Fibroblast of skin of scalp (primary cell): Measurements from ENCODE around the gene LIX1. TPM values are rescaled to one million over a fixed set of nuclear protein-coding genes. Genes with fewer than 3 reads are reported as not detected.
"Not testable (repeated sequence)": the region's sequence is repeated elsewhere in the genome, so short reads cannot be mapped to it uniquely, and the experiment has no call there.

Experiments used
- DNase-seq: peaks from one replicate; pipeline ENCODE4 v3.0.0-alpha.2; 2013
- polyA plus RNA-seq, 2 experiments: library from polyadenylated mRNA; unstranded; fragments of 120-200 nt; gene quantifications; one replicate each; pipeline ENCODE4 v1.2.1, GENCODE V29; 2013; ENCODE audit not compliant: insufficient read length in 2 of 2

The LIX1 gene
- not detected for polyA plus RNA-seq (2013, experiment 1 of 2; ENCODE audit: insufficient read length)
- polyA plus RNA-seq (2013, experiment 2 of 2; ENCODE audit: insufficient read length) = 0.36 TPM

GRCh38 chr5:97142521-97143254 is at the start of gene LIX1:
Gene LIX1, minus strand, starts transcription at chr5:97142611. Its CDS starts 35 bp downstream, at chr5:97142576.
- peak; percentile 50 for DNase-seq

DNA sequence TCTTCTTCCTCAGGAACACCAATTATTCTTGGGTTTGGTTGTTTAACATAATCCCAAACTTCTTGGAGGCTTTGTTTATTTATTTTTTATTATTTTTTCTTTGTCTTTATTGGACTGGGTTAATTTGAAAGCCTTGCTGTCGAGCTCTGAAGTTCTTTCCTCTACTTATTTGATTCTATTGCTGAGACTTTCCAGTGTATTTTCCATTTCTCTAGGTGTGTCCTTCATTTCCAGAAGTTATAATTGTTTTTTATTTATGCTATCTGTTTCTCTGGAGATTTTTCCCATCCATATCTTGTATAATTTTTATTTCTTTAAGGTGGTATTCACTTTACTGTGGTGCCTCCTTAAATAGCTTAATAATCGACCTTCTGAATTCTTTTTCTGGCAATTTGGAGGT is 49.5 kb upstream of the LIX1 start:
- DNase-seq = no peak

- DNase-seq = not testable (repeated sequence)
Observed at GRCh38 chr5:97189523-97189922, 47.1 kb upstream of the LIX1 start.

- no peak for DNase-seq
Observed at GRCh38 chr5:97183930-97184213, 41.5 kb upstream of the LIX1 start.

GRCh38 chr5:97183100-97183929 is 40.9 kb upstream of the LIX1 start, which contains the start of gene RIOK2:
Gene RIOK2, minus strand, starts transcription at chr5:97183247. Its CDS starts 56 bp downstream, at chr5:97183191.
- peak; percentile 97 for DNase-seq

DNA sequence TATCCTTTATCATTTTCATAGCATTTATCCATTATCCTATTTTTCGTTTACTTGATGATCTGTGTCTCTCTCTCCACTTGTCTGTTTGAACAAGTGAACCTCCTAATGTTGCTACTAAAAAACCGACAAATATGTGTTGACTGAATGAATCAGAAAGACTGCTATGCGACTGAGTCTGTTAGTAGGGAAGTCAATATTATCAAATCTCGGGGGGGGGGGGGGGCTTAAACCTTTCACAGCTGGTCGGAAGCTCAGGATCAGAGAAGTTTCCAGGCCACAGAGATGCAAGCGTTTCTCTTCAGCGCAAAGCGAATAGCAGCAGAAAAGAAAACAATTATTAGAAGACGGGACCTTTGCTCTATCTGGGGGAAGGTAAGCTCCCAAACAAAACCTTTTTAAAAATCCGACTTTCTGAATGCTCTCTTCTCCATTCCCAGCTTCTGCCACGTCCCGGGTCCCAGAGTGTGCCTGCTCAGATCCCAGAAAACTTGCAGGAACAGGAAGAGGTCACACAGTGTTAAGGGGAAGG is 40.2 kb upstream of the LIX1 start:
- DNase-seq = peak; percentile 18

DNA sequence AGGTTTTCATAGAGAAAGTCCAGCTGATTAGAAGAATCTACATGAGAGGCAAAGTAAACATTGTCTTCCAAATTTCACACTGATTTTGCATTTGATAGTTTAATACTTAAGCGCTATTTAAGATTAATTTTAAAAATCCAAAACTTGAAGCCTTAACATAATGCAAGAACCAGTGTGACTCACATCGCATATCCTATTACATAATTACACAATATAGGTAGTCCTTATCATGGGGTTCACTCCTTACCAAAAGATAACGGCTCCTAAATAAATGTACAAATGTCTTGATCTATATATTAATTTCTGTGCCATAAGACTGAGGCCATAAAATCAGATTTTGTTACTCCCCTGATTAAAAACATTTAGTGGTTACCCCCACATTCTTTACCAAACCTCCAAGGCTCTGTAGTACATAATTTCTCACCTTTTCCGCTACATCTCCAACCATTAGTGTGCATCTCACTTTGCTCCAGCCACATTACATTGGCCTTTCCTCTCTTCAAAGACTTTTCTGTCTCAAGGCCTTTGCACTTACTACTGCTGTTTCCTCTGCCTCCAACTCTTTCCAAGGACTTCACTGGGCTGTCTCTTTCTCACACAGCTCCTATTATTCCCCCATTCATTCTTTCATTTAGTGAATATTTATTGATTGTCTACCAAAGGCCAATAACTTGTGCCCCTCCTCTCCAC is 39.6 kb upstream of the LIX1 start:
- DNase-seq = no peak

- DNase-seq = not testable (repeated sequence)
Observed at GRCh38 chr5:97179457-97179856, 37.0 kb upstream of the LIX1 start.

DNA sequence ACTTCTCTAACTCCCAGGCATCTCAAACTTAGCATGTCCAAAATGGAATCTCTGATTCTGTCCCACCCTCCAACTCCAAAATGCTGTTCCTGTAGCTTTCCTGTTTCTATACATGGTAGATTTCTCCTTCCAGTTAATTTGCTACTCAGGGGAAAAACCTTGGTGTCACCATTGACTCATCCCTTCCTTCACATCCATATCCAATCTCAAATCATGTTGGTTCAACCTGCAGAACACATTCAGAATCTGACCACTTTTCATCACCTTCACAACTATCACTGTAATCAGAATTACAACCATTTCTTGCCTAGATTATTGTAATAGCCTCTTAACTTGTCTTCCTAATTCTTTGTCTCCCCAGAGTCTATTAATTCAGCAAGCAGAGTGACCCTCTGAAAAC is 29.8 kb upstream of the LIX1 start:
- DNase-seq = no peak

GRCh38 chr5:97171703-97172102 is 29.3 kb upstream of the LIX1 start:
- no peak for DNase-seq

DNA sequence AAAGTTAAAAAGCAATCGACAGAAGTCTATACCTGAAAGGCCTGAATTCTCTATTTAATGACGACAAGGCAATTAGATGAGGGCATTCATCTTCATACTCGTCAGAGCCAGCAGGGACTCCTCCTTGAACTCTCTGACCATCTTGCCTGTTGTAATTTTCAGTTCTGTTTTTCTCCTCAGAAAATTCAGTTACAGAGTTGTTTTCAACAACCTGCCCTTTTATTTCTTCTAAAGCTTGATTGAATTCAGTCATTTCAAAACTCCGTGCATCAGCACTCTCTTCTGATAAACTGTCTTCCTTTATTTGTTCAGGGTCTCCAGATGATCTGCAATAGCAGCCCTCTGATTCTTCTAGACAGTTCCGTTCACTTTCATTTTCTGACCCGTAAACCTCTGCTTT is 25.0 kb upstream of the LIX1 start:
- DNase-seq = no peak

- no peak for DNase-seq
Observed at GRCh38 chr5:97165726-97166125, 23.3 kb upstream of the LIX1 start.

DNA sequence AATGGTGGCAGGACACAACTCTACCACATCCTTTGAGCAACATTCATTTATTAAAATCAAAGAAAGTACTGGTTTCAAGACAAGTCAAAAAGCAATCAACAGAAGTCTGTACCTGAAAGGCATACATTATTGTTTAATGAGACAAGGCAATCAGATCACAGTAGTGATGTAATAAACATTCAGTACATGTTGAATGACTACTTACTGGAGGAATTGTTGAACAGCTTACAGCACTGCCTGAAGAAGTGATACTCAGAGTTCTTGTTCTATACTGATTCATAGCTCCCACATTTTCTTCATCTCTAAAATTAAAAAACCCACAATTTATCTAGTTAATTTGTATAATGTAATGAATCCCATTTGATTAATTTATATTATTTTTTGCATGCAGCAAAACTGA is 22.4 kb upstream of the LIX1 start:
- no peak for DNase-seq

GRCh38 chr5:97163790-97164285 is 21.4 kb upstream of the LIX1 start:
- no peak for DNase-seq

DNA sequence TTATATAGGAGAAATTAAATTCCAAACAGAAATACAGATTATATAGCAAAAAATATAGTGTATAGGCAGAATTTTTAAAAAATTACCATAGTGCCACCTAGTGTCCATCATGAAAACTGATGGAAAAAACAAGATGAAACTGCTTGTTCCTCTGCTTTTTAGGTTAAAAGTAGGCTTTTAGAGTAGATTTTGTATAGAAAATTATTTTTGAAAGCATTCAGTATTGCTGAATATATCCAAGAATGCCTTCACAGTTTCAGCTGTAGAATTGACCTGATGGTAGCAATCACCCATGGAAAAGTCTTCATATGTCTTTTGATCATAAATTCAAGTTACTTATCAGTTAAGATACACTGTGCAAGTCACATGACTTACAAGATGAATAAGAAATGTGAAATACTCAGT is 21.0 kb upstream of the LIX1 start:
- DNase-seq = peak; percentile 22

DNA sequence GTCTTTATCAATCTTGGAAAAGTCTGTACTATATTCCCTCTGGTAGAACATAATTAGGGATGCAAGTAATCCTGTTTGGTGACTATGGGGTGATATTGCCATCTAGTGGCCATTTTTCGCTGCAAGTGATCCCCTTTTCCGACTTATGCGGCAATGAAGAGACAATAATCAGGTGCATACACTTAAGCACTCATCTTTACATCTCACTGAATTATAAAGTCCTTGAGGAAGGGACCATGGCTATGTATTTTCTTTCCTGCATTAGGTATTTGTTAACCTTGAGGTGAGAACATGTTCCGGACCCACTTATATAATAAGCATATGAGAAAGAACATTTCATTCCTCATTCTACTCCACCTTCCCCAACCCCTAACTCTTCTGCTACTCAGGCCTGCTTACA is 19.6 kb upstream of the LIX1 start:
- peak; percentile 76 for DNase-seq

- no peak for DNase-seq
Observed at GRCh38 chr5:97157689-97158088, 15.3 kb upstream of the LIX1 start.

- no peak for DNase-seq
Observed at GRCh38 chr5:97151370-97151769, 9.0 kb upstream of the LIX1 start.

DNA sequence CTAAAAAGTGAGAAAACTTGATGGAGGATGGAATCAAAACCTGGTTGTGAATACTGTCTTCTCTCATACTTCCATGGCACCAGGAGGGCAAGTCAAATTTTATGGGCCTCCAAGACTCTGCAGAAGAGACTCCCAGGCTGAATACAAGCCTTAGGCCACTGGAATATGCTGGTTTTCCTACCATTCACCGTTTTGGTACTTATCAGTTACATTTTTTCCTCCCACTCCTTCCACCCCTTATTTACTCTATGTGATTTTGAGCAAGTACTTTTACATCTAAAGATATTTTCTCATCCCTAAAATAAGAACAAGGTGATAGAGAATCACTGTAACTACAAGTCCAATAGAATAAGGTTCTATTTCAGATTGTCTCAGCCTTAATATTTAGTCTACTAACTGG is 8.0 kb upstream of the LIX1 start:
- no peak for DNase-seq

DNA sequence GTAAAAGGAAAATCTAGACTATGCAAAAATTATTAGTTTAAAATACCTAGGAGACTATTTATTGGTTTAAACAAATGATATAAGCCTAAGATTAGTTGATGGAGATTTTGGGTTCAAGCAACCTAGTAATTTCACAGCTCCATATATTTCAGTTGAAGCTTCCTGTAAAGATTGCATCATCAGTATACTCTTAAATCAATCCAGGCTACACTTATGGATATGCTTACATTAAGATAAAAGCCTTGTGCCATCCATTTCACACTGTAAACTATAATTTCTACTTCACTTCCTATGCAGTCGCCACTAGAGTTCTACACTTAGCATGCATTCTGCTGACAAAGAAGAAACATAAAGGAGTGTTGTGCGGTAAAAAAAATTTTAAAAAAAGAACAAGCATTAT is 7.3 kb upstream of the LIX1 start:
- DNase-seq = no peak

DNA sequence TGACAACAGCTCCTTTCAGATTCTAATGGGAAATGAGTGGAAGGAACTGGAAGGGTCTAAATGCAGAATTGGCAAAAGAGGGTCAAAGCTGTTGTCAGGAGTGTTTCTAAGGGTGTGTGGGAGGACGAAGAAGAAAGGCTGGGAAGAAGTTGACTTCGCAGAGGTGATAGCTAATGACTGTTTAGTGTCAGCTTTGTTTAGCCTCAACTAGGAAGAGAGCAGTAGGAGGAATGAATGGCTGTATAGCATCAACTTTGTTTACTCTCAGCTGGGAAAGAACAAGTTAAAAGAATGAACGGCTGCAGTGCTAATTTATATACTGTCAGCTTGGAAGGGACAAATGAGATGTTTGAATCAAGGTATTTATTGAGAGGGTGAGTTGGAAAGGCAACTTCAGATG is 5.9 kb upstream of the LIX1 start:
- DNase-seq = no peak

GRCh38 chr5:97143704-97144103 is 1.3 kb upstream of the LIX1 start:
- DNase-seq = no peak

- DNase-seq = no peak
Observed at GRCh38 chr5:97141539-97141938, 872 bp downstream of the LIX1 start.
